Testis (tissue), 2 donors: ENCODE data around the gene SLC38A3.
"Not testable (repeated sequence)": the region's sequence is repeated elsewhere in the genome, so short reads cannot be mapped to it uniquely, and the experiment has no call there.

Experiments
- CTCF ChIP-seq, 3 experiments: fragments of 450-650 bp in 2 of 3; fragments of 200-600 bp in 1 of 3; sonication (generic) in 1 of 3; IDR thresholded peaks; one replicate each; pipeline ENCODE4 v1.5.1; 2016 to 2019; ENCODE audit warnings: antibody characterized with exemption in 3 of 3, mild to moderate bottlenecking in 2 of 3, moderate library complexity in 1 of 3
- POLR2A ChIP-seq: fragments of 450-650 bp; IDR thresholded peaks from one replicate; pipeline ENCODE4 v1.6.1; 2017; ENCODE audit warnings: antibody characterized with exemption, mild to moderate bottlenecking, moderate library complexity

DNA sequence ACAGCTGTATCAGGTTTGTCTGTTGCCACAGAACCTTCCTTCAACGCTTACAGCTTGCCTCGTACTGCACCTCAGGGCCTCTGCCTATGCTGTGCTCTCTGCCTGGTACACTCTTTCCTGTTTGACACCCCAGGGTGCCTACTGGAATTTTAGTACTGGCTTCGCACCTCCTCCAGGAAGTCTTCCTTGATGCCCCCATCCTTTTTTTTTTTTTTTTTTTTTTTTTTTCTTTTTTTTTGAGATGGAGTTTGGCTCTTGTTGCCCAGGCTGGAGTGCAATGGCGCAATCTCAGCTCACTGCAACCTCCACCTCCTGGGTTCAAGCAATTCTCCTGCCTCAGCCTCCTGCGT lies 6.3 kb downstream of the SLC38A3 start:
- TF ChIP-seq CTCF (IDR thresholded peaks at IDR 0.05); POLR2A: not testable (repeated sequence)
